Suppressor macrophage (primary cell): Measurements from ENCODE around the gene KCTD5.
"Not testable (repeated sequence)": the region's sequence is repeated elsewhere in the genome, so short reads cannot be mapped to it uniquely, and the experiment has no call there.

ENCODE experiments used
- DNase-seq, 4 experiments: peaks; one replicate each; pipeline ENCODE4 v3.0.0-alpha.2; 2020 to 2022

KCTD5 gene

GRCh38 chr16:2673066-2673999, 9.0 kb upstream of the KCTD5 start:
- peak; percentile 98 to 100 (median 98) for DNase-seq

DNA sequence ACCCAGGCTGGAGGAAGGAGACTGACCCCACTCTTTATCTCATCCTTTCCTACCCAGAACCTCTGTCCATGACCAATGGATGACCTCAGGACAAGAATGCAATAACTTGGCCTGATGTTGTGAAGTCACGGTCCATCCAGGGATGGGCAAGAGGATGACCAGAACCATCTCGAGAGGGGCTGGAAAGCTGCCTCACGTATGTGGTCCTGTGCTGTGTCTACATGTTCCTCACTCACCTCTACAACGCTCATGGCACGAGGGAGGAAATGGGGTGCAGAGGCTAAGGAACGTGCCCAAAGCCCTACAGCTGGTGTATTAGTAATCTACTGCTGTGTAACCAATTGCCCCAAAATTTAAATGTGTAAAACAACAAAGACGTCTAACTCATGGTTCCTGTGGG, 7.3 kb upstream of the KCTD5 start:
- DNase-seq = peak in 1 of 4 experiments; percentile 19

DNA sequence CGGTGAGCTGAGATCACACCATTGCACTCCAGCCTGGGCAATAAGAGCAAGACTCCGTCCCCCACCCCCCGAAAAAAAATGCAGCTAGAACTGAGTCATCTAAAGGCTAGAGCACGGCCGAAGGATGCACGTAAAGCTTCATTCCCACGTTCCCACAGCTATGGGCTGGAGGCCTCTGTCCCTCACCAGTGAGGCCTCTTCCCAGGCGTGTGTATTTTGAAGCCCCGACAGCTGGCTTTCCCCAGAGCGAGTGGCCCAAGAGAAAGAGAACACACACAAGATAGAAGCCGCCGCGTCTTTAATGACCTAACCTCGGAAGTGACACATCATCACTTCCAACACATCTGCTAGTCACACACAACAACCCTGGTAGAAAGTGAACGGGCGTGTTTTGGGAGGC, 6.6 kb upstream of the KCTD5 start:
- DNase-seq = peak in 1 of 4 experiments; percentile 22

DNA sequence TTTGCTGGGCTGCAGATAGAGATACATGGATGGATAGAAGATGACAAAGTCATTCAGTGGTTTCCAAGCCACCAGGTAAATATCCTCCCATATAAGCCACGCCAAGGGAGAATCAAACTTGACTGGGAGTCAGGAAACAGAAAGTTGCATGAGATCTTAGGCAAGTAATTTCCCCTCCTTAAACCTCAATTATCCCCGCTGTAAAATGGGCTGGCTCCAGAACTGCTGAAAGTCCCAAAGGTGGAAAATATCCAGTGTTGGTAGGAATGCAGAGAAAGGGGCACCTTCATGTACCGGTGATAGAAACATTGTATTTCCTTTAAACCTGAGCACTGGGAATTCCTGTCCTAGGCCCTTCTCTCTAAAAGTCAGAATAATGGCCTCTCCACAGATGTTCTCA, 5.4 kb upstream of the KCTD5 start:
- not testable (repeated sequence) for DNase-seq

- not testable (repeated sequence) for DNase-seq
Measured at GRCh38 chr16:2678206-2678965, 3.9 kb upstream of the KCTD5 start.

DNA sequence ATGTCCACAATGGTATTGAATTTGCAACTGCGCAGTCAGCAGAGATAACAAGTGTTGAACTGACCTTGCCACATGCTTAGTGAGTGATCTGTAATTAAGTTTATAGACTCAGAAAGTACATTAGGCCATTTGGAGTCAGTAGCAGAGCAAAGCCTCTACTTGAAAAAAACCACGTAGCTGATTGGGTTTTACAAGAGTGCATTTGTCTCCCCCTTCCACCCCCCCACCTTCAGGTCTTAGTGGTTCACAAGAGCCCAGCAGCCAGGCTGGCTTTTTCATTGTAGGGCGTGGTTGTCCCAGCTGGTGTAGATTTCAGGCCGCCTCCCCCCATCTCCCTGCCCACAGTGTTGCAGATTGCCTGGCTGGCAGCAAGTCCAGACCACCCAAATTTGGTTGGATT, 2.4 kb upstream of the KCTD5 start:
- DNase-seq = not testable (repeated sequence)

- DNase-seq = not testable (repeated sequence)
Measured at GRCh38 chr16:2680360-2680759, 2.0 kb upstream of the KCTD5 start.

DNA sequence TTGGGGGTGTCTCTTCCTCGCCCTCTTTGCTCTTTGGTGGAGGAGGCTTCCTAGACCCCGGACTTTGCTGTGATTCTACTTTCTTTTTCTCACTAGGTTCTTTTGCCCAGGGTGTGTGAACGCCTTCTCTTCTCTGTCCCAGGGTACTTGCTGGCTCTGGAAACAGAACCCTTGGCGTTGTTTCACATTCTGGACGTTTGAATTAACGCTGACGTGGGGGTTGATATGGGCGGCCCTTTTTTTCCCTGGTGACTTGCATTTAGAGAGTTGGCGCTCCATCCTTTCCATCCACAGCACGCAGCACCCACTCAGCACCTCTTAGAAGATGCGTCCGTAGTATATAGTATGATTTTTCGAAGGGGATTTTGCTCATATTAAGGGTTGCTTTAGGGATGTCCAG, 718 bp downstream of the KCTD5 start:
- DNase-seq = peak in 2 of 4 experiments; percentile 14 to 31

DNA sequence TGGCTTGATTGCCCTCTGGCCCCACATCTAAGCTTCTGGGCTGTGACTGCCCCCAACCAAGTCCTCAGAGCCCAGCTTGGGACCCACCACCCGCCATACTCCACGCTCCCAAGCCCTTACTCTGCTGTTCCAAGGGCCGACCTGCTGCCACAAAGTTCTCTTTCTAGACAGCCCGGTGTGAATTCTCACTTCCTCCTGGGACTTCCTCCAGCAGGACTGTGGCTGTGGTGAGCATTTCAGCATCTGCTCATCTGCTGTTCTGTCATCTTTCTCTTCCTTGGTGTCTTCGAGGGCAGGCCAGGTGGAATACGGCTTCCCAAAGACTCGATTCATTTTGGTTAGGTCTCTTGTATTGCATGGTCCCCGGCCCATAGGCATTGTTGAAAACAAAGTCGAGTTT, 3.8 kb downstream of the KCTD5 start:
- not testable (repeated sequence) for DNase-seq

DNA sequence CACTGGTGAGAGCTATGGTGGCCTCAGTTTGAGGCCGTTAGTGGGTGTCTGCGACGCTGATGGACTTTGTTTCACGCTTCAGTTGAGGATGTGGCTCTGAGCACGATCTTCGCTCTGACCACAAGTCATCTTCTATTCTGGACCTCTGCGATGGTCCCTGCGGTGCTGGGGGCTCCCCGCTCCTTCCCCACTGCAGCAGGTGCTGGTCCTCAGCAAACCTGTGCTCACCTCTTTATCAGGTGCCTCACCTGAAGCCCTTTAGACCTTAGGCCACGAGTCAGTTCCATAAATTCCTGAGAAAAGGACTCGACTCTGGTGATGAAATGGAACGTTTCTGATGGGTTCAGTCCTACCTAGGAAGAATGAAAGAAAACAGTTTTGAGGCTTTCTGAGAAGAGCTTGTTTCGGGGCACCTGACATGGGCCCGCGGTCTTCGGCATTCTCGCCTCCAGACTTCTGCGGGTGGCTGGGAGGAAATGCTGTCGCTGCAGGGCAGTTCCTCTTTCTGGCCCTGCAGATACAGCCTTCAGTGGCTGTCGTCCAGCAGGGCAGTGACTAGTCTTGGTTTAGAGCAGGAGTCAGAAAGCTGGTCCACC, 4.7 kb downstream of the KCTD5 start:
- DNase-seq = peak; percentile 85 to 92 (median 92)

- no peak for DNase-seq
Measured at GRCh38 chr16:2687531-2688308, 5.4 kb downstream of the KCTD5 start.

- not testable (repeated sequence) for DNase-seq
Measured at GRCh38 chr16:2689422-2689821, 7.1 kb downstream of the KCTD5 start.

- DNase-seq = peak; percentile 54 to 79 (median 66)
Measured at GRCh38 chr16:2689968-2690801, 7.9 kb downstream of the KCTD5 start.

DNA sequence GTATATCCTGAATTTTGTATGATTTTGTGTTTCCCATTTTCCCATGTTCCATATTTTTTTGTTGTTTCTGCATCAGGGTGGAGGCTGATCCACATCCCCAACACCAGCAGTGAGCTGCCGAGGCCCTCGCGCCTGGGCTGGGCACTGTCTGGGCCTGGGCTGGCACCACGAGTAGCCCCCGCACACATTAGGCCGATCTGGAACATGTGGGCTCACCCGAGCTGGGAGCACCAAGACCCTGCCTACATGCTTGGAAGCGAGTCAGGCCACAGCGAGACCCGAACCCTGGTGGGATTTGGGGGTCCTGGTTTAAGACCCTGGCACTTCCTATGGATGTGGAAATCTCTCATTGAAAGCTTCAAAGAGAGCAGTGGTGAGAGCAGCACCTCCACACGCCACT, 8.5 kb downstream of the KCTD5 start:
- DNase-seq = no peak

GRCh38 chr16:2691491-2692248, 9.3 kb downstream of the KCTD5 start:
- no peak for DNase-seq

- peak in 2 of 4 experiments; percentile 11 to 18 for DNase-seq
Measured at GRCh38 chr16:2692251-2692947, 10.1 kb downstream of the KCTD5 start.

- no peak for DNase-seq
Measured at GRCh38 chr16:2692948-2693651, 10.8 kb downstream of the KCTD5 start.

- DNase-seq = not testable (repeated sequence)
Measured at GRCh38 chr16:2696601-2697250, 14.4 kb downstream of the KCTD5 start.
